Skeletal muscle cell (primary cell): ENCODE results near the gene CLMP.

ENCODE experiments used
- DNase-seq: peaks from one replicate; pipeline ENCODE4 v3.0.0-alpha.2; 2010; ENCODE audit warnings: low read depth
- H3K4me3 ChIP-seq: 2 replicates; pipeline ENCODE4 v1.5.1; 2011; ENCODE audit warnings: low read depth, mild to moderate bottlenecking, control low read depth, low read length, moderate library complexity

Gene CLMP

GRCh38 chr11:123194337-123195187 lies 486 bp downstream of the CLMP start:
- H3K4me3 ChIP-seq = peak overlapping the region; percentile 87
- DNase-seq = no peak

- peak overlapping the region; percentile 87 for H3K4me3 ChIP-seq
Observed at GRCh38 chr11:123193742-123194141, 1.3 kb downstream of the CLMP start.

GRCh38 chr11:123191939-123192338 lies 3.1 kb downstream of the CLMP start:
- no peak overlapping the region for H3K4me3 ChIP-seq
- DNase-seq = no peak

More at GRCh38 chr11:123193742-123194141, 1.3 kb downstream of the CLMP start:
- no peak for DNase-seq

- no peak for DNase-seq
- H3K4me3 ChIP-seq = no peak overlapping the region
Observed at GRCh38 chr11:123190518-123190917, 4.5 kb downstream of the CLMP start.

- H3K4me3 ChIP-seq = peak overlapping the region; percentile 29
- DNase-seq = peak; percentile 97
Observed at GRCh38 chr11:123188508-123189165, 6.4 kb downstream of the CLMP start.

- no peak for DNase-seq
- H3K4me3 ChIP-seq = peak overlapping the region; percentile 29
Observed at GRCh38 chr11:123187665-123188507, 7.2 kb downstream of the CLMP start.

- no peak overlapping the region for H3K4me3 ChIP-seq
- DNase-seq = no peak
Observed at GRCh38 chr11:123187248-123187647, 7.8 kb downstream of the CLMP start.

GRCh38 chr11:123186286-123186685 lies 8.8 kb downstream of the CLMP start:
- DNase-seq = no peak

GRCh38 chr11:123185326-123185725 lies 9.7 kb downstream of the CLMP start:
- H3K4me3 ChIP-seq = no peak overlapping the region
- DNase-seq = no peak

More at GRCh38 chr11:123186286-123186685, 8.8 kb downstream of the CLMP start:
- H3K4me3 ChIP-seq = no peak overlapping the region

- DNase-seq = no peak
Observed at GRCh38 chr11:123184531-123184930, 10.5 kb downstream of the CLMP start.

GRCh38 chr11:123183391-123184099 lies 11.5 kb downstream of the CLMP start:
- no peak overlapping the region for H3K4me3 ChIP-seq
- DNase-seq = no peak

More at GRCh38 chr11:123184531-123184930, 10.5 kb downstream of the CLMP start:
- no peak overlapping the region for H3K4me3 ChIP-seq

GRCh38 chr11:123181767-123182500 lies 13.1 kb downstream of the CLMP start:
- no peak for DNase-seq
- no peak overlapping the region for H3K4me3 ChIP-seq

- no peak overlapping the region for H3K4me3 ChIP-seq
- DNase-seq = no peak
Observed at GRCh38 chr11:123181075-123181474, 14.0 kb downstream of the CLMP start.

GRCh38 chr11:123180574-123180973 lies 14.5 kb downstream of the CLMP start:
- DNase-seq = no peak
- H3K4me3 ChIP-seq = no peak overlapping the region

GRCh38 chr11:123180166-123180565 lies 14.9 kb downstream of the CLMP start:
- no peak for DNase-seq

GRCh38 chr11:123179586-123179985 lies 15.5 kb downstream of the CLMP start:
- H3K4me3 ChIP-seq = no peak overlapping the region
- DNase-seq = no peak

More at GRCh38 chr11:123180166-123180565, 14.9 kb downstream of the CLMP start:
- no peak overlapping the region for H3K4me3 ChIP-seq

- no peak for DNase-seq
- no peak overlapping the region for H3K4me3 ChIP-seq
Observed at GRCh38 chr11:123178186-123178585, 16.9 kb downstream of the CLMP start.

- no peak overlapping the region for H3K4me3 ChIP-seq
- DNase-seq = no peak
Observed at GRCh38 chr11:123176785-123177184, 18.3 kb downstream of the CLMP start.
